ENCODE measurements around the gene NPB. TPM values are rescaled to one million over a fixed set of nuclear protein-coding genes. Genes with fewer than 3 reads are reported as not detected.

The NPB gene
- total RNA-seq, 1 donor from 2014 or later, result 1.1 TPM

DNA sequence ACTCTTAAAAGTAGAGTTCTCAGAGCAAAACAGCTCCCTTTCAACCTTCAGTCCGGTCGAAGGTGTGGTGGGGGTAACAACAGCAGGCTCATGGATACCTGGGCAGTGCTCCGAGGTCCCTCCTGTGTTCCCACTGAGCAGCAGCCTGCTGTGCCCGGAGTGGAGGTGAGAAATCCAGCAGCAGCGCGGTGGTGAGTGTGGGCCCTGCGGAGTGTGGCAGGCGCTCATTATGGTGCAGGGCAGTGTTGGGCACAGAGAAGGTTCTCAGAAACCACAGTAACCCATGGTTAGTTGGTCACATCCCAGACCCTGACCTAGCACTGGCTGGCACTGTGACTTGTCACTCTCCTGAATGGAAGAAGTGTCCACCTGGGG is 36.7 kb upstream of the NPB start:
- H3K27me3 Mint-ChIP-seq (ENCODE audit: low read depth), result peaks cover 23% of the 10 kb centered on the region
- H3K4me1 Mint-ChIP-seq, result peaks cover 38% of the 10 kb centered on the region
- peaks cover 9% of the 10 kb centered on the region for H3K36me3 Mint-ChIP-seq (ENCODE audit: low read depth)
- no peak for DNase-seq (ENCODE audit: low read depth, low spot score)
- peak overlapping the region; percentile 85 for H3K4me3 Mint-ChIP-seq
- TF ChIP-seq, protein P1, sequence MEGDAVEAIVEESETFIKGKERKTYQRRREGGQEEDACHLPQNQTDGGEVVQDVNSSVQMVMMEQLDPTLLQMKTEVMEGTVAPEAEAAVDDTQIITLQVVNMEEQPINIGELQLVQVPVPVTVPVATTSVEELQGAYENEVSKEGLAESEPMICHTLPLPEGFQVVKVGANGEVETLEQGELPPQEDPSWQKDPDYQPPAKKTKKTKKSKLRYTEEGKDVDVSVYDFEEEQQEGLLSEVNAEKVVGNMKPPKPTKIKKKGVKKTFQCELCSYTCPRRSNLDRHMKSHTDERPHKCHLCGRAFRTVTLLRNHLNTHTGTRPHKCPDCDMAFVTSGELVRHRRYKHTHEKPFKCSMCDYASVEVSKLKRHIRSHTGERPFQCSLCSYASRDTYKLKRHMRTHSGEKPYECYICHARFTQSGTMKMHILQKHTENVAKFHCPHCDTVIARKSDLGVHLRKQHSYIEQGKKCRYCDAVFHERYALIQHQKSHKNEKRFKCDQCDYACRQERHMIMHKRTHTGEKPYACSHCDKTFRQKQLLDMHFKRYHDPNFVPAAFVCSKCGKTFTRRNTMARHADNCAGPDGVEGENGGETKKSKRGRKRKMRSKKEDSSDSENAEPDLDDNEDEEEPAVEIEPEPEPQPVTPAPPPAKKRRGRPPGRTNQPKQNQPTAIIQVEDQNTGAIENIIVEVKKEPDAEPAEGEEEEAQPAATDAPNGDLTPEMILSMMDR (conservative IDR thresholded peaks at IDR 0.05), result no peak
- H3K27ac Mint-ChIP-seq (ENCODE audit: unreplicated experiment), result no peak overlapping the region
- no peaks in the 10 kb centered on the region for H3K9me3 Mint-ChIP-seq

DNA sequence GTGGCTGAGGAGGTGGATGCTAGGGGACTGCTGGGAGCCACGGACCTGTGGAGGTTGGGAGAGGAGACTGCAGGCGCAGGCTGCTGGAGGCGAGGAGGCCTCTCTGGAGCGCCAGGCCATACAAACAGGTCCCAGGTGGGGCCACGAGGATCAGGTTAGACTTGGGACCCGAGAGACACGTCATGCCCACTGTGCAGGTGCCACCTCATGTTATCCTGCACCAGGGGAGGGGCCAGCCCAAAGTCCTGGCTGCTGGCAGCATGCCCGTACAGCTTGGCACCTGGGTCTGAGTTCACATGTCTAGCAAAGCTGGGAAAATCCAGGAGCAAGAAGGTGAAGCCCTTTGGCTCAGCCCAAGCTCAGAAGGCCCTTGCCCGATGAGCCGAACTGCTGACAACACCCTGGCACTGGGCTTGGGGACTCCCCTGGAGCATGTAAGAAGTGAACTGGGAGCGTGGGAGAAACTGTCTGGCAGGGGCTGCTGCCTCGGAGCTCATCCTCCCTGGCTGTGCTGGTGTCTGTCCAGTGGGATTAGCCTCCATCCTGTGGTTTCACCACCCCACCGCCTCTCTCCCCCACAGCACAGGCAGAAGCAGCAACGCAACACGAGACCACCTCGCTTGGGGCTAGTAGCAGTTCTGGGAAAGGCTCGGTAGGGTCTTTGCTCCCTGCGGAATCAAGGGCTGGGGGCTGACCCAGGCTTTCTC is 36.2 kb upstream of the NPB start:
- TF ChIP-seq, protein P1 (conservative IDR thresholded peaks at IDR 0.05), result no peak

DNA sequence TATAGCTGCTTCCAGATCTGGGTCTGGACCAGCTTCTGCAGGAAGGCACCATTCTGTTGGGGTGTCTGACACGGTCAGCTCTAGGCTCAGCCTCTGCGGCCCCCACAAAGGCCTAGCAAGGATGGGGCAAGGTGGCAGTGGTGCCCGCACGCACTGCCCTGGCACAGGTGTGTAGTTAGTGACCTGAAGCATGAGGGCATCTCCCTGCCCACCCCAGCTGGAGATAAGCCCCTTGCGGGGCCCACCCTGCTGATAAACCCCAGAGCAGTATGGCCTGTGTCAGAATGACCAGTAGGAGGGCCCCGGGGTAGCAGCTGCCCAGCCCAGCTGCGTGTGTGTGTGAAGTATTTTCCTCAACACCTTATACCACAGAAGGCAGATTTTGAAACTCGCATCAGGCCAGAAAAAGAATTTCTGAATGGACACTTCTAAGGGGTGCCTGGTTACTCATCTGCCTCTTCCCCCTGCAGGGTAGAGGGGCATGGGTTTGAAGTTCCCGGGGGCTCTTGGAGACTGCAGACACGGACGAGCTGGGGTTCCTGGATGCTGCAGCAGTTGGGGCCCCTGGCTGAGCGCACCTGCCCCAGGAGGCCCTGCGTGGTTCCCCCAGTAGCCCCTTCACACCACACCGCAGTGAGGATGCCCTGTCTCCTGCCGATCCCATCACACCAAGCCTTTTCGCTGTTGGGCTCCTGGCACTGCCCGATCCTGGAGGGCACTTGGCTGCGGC is 35.4 kb upstream of the NPB start:
- Mint-ChIP-seq H3K27me3 (ENCODE audit: low read depth) (peaks cover 17% of the 10 kb centered on the region), H3K36me3 (ENCODE audit: low read depth) (peaks cover 6% of the 10 kb centered on the region), H3K4me1 (peaks cover 31% of the 10 kb centered on the region), H3K27ac (ENCODE audit: unreplicated experiment) (no peak overlapping the region), H3K4me3 (peak overlapping the region; percentile 85), H3K9me3 (no peaks in the 10 kb centered on the region)
- TF ChIP-seq, protein P1 (conservative IDR thresholded peaks at IDR 0.05), result no peak
- DNase-seq (ENCODE audit: low read depth, low spot score), result no peak

More for the DNA sequence above, 36.2 kb upstream of the NPB start:
- peaks cover 34% of the 10 kb centered on the region for H3K4me1 Mint-ChIP-seq
- H3K36me3 Mint-ChIP-seq (ENCODE audit: low read depth), result peaks cover 6% of the 10 kb centered on the region
- no peak overlapping the region for H3K27ac Mint-ChIP-seq (ENCODE audit: unreplicated experiment)
- H3K4me3 Mint-ChIP-seq, result peak overlapping the region; percentile 85
- DNase-seq (ENCODE audit: low read depth, low spot score), result no peak
- H3K9me3 Mint-ChIP-seq, result no peaks in the 10 kb centered on the region
- peaks cover 20% of the 10 kb centered on the region for H3K27me3 Mint-ChIP-seq (ENCODE audit: low read depth)

DNA sequence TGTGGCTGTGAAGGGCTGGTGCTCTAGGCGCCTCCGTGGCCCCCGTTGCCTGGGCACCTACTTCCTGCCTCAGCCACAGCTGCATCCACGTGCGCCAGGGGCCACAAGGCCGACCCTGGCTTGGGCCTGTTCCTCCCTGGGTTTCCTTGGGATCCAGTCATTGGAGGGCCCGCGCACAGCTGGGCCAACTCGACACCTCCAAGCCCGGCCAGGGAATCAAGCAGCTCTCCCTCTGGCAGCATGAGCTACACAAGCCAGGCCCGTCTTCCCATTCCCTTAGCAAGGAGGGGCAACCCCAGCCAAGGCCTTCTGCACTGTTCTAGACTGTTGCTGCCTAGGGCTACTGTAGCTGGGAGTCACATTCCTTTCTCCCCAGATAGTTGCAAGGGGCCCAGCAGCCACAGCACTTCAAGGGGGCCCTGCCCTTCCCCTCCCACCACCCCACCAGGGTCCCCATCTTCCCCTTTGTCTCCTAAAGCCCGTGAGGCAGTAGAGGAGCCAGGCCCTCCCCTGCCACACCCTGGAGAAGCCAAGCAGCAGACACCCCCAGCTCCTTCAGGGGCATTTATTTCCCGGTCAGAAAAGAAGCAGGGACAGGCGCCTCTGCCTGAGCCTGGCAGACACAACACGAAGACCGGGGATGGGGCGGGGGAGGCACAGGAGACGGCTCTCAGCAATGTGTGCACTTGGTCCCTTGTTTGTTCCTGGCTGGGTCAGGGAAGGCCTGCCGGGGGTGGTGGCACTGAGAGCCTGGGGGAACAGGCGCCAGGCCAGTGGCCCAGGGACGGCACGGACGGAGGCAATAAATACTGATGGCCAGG is 34.7 kb upstream of the NPB start:
- no peaks in the 10 kb centered on the region for H3K9me3 Mint-ChIP-seq
- H3K27ac Mint-ChIP-seq (ENCODE audit: unreplicated experiment), result peak overlapping the region; percentile 19
- TF ChIP-seq, protein P1 (conservative IDR thresholded peaks at IDR 0.05), result no peak
- H3K27me3 Mint-ChIP-seq (ENCODE audit: low read depth), result peaks cover 19% of the 10 kb centered on the region
- H3K4me1 Mint-ChIP-seq, result peaks cover 32% of the 10 kb centered on the region
- peaks cover 6% of the 10 kb centered on the region for H3K36me3 Mint-ChIP-seq (ENCODE audit: low read depth)
- peak overlapping the region; percentile 85 for H3K4me3 Mint-ChIP-seq
- DNase-seq (ENCODE audit: low read depth, low spot score), result no peak

DNA sequence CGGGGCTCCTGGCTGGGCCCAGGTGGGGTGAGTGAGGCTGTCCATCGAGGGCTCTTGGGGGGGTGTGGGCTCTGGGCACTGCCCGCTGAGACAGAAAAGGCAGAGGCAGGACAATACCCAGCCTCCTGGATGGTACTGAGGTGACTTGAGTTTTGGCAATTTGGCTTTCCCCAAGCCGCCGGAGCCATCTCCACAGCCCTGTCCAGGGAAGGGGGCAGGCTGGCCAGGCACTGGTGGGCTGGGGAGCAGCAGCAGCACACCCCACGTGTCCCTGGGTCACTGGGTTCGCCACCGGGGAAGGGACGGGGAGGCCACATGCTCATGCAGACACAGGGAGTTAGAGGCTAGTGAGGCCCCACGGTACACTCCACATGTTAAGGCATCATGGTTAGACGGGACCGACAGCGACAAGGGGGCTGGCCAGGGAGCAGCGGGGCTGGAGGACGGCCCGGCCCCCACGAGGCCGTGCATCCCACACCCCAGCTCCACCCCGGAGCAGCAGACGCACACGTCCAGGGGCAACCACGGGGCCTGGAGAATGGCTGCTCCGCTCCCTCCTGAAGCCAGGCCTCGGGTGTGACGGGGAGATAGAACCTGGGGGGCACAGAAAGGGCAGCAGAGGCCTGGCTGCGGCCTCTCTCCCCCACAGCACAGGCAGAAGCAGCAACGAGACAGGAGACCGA is 33.9 kb upstream of the NPB start:
- no peak for DNase-seq (ENCODE audit: low read depth, low spot score)
- H3K4me1 Mint-ChIP-seq, result peaks cover 31% of the 10 kb centered on the region
- H3K36me3 Mint-ChIP-seq (ENCODE audit: low read depth), result peaks cover 3% of the 10 kb centered on the region
- no peak overlapping the region for H3K27ac Mint-ChIP-seq (ENCODE audit: unreplicated experiment)
- TF ChIP-seq, protein P1 (conservative IDR thresholded peaks at IDR 0.05), result no peak
- H3K4me3 Mint-ChIP-seq, result peak overlapping the region; percentile 85
- H3K9me3 Mint-ChIP-seq, result no peaks in the 10 kb centered on the region
- H3K27me3 Mint-ChIP-seq (ENCODE audit: low read depth), result peaks cover 17% of the 10 kb centered on the region

Measured in neural crest cell (in vitro differentiated cells).